Glomerular visceral epithelial cell (primary cell): ENCODE data around the gene SLCO2B1.

Experiments used
- DNase-seq: peaks from one replicate; pipeline ENCODE4 v3.0.0-alpha.2; 2016; ENCODE audit errors: extremely low spot score

The SLCO2B1 gene

DNA sequence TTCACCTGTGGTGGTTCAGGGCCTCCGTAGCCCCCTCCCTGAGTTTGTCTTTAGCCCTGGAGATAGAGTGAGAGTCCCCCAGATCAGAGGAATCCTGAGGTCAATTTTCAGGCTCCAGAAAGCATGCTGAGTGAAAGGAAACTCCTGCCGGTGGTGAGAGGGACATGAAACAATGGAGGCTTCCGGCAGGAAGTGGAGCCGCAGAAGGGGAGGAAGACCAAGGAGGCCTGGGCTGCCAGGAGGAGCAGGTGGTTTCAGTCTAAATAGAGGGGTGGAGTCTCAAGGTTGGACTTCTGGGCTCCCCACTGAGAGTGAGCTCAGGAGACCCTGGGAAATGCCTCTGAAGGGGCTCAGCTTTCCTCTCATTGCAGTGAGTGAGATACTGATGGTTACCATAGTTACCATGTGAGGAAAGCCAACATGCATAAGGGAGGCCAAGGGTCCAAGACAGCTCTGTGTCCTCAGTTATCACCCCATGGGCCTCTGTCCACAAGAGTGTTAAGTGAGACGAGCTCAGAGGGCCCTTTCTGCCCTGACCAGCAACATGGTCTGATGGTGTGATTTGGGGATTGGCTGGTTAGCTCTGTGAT lies 10.7 kb downstream of the SLCO2B1 start:
- DNase-seq: no peak

DNA sequence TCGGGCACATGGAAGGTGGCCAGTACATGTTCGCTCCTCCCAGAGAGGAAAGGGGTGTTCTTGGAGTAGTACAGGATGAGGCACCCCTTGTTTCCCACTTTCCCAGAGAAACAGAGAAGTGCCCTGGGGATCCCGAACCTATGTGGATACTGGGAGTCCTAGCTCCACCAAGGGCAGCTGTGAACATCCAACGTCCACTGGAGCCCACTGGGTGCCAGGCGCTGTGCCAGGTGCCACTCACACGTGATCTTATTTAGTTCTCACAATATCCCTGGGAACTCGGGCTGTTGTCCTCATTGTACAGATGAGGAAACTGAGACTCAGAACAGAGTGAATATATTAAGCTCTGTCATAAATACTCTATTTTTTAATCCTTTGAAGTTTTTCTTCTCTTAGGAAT lies 12.0 kb downstream of the SLCO2B1 start:
- no peak for DNase-seq

DNA sequence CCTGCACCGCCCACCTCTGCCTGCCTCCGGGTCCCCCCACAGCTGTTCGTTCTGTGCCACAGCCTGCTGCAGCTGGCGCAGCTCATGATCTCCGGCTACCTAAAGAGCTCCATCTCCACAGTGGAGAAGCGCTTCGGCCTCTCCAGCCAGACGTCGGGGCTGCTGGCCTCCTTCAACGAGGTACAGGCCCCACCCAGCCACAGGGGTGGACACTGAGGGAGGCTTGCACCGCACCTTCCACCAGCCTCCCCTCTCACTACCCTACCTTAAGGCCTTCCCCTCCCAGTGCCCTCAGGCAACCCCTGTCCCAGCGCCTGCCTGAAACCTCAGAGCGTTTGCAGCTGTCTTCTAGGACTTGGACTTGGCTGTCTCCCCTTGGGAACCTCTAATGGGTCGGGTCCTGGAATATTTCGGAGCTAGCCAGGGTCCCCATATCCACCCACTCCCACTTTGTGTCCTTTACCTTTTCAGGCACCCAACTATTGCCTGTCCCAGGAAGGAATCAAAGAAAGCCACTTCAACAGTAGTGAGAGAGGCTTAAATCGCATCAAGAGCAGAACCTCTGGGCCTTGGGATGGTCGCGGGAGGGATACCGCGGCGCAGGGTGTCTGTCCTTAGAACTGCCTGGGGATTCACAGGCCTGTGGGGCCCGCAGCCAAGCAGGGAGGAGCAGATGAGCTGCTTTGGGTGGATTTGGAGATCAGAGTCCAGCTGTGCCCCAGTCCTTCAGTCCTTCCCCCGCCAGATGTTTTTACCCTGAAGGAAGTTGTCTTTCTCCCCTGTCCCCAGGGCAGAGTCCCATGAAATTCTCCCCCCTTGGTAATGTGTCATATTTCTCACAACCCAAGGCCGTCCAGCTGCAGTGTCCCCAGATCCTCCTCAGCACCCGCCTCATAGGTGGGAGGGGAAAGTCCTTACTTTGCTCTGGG lies 13.3 kb downstream of the SLCO2B1 start:
- no peak for DNase-seq

DNA sequence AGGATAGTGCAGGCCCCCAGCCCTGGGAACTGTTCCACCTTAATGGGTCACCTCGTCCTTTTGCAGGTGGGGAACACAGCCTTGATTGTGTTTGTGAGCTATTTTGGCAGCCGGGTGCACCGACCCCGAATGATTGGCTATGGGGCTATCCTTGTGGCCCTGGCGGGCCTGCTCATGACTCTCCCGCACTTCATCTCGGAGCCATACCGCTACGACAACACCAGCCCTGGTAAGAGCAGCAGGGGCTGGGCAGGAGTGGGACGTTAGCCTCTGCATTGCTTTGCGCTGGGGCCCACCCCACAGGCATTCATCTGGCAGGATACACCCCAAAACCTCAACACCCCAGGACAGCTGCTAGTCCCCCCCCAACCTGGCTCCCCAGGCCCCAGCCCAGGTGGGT lies 14.8 kb downstream of the SLCO2B1 start:
- no peak for DNase-seq

DNA sequence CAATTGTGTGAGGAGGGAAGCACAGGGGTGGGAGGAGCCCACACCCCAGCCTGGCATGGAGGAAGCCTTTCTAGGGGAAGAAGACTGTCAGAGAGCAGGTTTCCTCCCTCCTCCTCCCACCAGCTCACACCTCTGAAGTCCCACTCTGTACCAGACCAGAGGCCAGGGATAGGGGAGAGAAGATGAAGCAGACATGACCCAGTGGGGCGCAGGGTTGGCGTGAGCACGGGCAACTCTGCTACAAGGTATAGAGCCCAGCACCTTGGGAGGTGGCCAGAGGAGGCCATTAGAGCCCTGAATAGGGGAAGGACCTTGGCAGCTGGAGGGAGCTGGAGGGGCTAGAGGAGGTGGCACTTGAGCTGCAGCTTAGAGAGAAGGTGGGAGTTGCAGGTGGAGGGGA lies 15.9 kb downstream of the SLCO2B1 start:
- no peak for DNase-seq

DNA sequence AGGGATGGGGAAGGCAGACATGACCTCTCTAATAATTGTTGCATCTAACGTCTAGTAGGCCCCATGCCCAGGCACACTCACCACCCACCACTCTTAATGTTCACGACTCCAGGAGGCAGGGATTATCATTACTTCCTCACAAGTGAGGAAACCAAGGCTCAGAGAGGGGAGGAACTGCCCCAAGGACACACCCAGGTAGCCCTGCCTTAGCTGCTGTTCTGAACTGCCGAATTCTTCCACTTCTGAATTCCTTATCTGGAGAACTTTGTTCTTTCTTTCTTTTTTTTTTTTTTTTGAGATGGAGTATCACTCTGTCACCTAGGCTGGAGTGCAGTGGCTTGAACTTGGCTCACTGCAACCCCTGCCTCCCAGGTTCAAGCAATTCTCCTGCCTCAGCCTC lies 16.7 kb downstream of the SLCO2B1 start:
- no peak for DNase-seq

DNA sequence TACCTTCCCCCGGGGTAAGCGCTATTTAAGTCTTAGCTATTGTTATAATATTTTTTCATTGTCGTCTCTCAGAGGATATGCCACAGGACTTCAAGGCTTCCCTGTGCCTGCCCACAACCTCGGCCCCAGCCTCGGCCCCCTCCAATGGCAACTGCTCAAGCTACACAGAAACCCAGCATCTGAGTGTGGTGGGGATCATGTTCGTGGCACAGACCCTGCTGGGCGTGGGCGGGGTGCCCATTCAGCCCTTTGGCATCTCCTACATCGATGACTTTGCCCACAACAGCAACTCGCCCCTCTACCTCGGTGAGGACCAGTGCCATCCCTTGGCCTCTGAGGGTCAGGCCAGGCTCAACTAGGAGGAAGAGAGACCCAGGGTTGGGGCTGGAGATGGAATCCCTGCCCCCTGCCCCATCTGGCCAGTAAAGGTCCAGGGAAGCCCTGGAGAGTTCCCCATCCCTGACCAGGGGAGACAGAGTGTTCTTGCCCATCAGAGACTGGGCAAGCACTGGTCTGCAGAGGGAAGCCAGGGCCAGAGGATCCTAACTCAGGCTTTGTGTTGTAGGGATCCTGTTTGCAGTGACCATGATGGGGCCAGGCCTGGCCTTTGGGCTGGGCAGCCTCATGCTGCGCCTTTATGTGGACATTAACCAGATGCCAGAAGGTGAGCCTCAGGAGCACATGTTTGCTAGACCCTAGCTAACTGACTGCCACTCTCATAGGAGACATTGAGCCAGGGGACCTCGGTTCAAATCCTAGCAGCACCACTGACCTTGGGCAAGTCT lies 18.4 kb downstream of the SLCO2B1 start:
- DNase-seq: no peak

DNA sequence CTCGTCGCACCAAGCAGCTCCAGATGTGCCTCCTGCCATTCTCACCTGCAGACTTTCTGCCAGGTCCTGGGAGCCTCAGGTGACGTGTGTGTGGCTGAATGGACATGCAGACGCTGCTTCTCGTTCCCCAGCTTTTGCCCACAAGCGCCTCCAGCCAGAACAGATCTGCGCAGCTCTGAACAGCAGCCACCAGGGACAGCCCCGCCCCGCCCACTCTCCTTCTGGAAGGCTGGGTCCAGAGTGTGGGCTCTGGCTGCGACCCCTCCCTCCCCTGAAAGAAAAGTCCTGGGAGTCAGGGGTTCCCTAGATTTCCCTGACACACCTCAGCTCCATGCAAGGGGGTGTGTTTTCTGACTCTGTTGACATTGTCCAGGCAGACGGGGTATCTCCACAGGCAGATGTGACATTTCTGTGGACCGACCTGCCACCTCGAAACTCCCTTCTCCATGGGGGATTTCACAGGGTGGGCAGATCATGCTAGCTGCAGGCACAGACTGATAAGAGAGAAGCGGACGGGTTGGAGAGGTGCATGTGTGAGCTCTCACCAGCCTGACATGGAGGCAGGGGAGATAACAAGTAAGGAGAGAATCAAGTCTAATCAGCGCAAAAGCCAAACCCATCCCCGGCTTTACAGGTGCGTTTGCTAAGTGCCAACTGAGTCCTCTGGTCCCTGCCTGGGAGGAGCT lies 19.8 kb downstream of the SLCO2B1 start:
- no peak for DNase-seq

DNA sequence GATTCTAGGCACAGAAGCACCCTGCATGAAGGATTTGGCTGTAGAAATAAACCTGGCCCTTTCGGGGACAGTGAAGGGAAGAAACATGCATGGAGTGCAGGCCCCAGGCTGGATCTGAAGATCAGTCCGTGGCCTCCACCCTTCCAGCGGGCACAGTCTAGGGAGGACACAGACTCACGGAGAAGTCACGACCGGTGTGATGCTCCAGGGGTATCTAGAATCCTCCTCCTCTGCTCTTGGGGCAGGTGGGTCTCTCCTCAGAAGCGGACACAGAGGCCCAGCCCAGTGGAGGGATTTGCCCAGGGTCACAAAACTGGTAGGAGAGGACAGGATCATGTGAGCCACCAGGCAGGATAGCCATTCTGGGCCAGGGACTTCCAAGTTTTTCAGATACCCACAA lies 22.4 kb downstream of the SLCO2B1 start:
- no peak for DNase-seq

DNA sequence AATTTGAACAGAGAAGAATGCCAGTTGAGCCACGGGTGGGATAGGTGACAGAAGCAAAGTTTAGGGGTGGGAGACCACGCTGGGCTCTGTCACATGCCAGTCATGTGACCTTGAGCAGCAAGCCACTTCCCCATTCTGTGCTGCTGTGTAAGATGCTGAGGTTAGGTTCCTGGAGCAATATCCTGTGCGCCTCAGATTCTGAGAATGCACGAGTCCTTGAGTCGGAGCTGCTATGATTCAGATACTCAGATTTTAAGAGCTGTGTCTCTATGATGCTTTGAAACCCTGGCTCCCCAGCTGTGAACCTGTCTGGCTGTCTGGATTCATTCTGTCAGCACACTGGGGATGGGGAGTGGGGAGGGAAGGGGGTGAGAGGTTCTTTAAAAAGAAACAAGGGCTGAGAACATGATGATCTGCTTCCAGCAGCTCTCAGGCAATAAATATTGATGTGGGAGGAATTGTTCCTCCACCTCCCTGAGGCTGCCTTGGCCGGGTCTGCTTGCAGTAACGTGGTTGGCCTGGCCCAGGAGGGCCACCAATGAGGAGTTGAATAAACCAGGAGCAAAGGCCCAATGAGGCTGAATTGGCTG lies 24.0 kb downstream of the SLCO2B1 start:
- no peak for DNase-seq

DNA sequence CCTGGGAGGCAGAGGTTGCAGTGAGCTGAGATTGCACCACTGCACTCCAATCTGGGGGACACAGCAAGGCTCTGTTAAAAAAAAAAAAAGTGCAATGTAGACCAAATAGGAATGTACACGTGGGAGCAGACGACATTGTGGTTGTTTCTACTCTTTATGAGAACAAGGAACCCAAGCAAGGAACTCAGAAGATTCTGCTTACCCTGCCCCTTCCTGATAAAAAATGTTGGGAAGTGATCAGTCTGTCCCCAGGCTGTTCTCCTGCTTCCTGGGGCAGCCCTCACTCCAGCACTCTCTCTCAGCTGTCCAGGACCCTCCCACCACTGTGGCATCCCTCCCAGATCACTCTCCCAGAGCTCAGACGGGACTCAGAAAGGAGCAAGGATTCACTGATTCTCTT lies 31.8 kb downstream of the SLCO2B1 start:
- DNase-seq: no peak

DNA sequence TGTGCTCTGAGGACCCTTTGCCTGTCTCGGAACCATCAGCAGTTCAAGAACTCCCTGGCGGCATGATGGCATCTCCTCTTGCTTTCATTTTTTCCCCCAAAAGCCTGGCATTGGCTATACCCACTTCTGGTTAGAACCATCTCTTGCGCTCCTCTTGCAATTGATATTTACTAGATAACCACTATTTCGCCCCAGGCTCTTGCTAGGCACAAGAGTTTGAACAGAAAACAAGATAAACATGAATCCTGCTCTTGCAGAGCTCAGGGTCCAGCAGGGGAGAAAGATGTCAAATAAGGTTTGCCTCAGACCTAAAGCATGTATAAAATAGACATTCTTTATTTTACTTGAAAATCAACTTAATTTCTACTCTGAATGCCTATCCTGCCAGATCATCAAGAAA lies 33.1 kb downstream of the SLCO2B1 start:
- DNase-seq: no peak

DNA sequence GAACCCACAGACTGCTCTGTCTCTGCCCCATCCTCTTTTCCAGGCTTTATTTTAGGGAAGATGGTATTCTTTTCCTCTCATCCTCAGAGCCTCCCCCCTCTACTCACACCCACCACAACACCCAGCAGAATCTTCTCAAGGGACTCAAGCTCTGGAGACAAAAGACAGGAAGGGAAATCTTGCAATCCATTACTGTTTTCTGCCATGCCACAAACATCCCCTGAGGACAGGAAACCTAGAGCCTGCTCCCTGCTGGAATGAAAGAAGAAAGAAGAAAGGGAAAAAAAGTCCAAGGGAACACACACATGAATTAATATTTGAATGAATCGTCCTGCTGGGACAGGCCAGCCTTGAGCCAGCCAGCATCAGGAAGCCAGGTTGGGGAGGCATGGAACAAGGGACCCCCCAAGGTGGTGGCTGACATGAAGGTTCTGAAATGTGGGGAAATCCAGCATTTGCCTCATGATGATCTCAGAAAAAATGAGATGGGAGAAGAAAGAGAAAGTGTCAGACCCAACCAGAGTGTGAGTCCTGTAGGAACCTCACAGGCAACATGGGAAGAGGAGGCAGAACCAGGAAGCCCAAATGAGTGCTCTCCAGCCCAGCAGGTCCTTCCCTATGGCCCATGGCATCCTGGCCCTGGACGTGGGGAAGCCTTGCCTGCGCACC lies 34.0 kb downstream of the SLCO2B1 start:
- DNase-seq: no peak

DNA sequence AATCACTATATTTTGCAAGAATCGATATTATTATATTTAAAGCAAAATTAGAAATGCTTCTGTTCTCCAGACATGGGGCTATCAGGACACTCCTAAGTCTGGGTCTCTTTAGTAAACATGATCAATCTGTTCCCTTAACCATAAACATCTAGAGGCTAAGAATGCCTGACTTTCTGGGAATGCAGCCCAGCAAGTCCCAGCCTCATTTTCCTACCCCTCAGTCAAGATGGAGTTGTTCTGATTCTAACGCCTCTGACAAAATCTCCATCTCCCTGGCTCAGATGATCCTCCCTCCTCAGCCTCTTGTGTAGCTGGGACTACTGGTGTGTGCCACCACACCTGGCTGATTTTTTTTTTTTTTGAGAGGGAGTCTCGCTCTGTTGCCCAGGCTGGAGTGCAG lies 35.0 kb downstream of the SLCO2B1 start:
- DNase-seq: no peak

DNA sequence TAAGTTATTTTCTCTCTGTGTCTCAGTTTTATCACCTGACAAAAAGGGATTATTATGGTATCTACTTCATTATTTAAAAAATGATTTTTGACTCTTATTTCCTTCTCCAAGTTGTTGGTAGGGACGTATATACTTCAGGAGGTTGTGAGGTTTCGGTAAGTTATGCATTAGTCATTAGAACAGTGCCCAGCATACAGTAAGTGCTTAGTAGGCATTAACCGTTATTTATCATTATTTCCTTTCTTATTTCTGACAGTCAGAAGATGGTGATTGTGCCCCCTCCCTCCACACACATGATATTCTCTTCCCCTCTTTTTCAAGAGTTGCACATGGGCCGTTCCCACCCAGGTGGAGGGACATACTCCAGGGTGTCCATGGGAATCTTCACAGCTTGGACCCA lies 36.1 kb downstream of the SLCO2B1 start:
- no peak for DNase-seq

DNA sequence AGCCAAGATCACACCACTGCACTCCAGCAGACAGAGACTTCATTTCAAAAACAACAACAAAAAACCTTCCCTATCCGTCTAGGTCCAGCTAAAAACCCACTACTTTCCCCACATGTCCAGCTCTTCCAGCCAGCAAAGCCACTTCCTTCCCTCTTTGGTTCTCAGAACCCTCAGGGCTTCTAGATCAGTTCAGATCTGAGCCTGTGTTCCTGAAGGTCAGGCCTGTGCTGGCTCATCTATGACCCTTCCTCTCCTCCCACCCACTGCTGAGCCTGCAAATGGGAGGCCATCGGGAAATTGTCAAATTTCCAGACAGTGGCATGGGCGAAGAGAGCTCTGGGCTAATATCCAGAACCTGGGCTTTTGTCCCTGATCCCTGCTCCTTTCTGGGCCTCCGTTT lies 37.8 kb downstream of the SLCO2B1 start:
- DNase-seq: no peak

DNA sequence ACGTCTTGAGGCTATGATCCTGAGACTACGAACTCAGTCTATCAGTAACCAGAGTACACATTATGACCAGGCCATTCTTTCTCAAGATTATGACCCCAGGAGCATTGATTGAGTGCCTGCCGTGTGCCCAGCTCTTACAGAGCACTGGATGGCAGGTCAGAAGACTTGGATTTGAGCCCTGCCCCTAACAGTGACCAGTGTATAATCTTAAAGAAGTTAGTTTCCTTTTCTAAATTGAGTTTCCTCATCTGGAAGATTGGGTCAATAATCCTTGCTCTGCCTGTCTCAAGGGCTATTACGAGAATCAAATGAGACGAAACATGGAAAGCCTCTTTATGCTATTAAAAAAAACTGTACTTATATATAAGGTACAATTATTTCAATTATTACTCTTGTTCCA lies 38.2 kb downstream of the SLCO2B1 start:
- no peak for DNase-seq

DNA sequence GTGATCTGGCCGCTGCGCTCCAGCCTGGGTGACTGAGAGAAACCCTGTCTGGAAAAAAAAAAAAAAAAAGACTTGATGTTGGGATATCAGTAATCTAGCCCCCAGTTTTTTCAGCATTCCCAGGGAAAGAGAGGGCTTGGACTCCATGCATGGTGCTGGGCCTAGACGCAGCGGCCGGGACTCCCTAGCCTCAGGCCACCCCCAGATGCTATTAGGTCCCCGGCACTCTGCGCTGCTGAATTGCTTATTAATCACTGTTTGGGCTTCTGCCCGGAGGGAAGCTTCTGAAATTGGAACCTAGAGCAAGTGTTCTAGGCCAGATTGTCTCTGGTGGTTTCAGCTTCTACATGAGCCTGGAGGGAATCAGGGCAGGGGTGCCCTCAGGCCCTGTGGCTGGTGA lies 39.0 kb downstream of the SLCO2B1 start:
- no peak for DNase-seq

DNA sequence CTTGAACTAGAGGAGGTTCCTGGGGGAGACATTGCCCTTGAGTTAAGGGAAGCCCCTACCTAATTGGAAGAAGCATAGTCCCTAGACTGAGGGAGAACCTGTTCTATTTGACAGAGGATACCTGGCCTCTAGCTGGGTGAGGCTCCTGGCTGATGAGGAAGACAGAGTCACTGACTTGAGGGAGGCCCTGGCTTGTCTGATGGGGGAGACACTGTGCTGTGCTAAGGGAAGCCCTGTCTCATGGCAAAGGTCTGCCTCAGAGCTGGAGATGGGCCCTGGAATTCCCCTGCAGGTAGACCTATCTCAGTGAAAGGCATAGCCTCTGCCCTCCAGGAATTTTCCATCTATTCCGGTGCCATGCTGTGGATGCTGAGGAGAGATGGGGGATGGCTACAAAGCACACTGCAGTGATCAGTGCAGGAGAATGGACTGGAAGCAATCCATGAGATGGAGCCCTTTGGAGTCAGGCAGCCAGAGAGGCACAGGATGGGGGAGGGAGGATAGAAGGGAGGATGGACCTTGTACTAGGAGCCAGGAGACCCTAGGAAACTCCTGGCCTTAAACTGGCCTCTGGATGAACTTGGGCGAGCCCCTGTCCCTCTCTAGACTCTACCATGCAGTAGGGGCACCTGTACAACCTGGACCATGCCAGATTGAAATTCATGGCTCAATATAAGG lies 39.9 kb downstream of the SLCO2B1 start:
- DNase-seq: no peak

DNA sequence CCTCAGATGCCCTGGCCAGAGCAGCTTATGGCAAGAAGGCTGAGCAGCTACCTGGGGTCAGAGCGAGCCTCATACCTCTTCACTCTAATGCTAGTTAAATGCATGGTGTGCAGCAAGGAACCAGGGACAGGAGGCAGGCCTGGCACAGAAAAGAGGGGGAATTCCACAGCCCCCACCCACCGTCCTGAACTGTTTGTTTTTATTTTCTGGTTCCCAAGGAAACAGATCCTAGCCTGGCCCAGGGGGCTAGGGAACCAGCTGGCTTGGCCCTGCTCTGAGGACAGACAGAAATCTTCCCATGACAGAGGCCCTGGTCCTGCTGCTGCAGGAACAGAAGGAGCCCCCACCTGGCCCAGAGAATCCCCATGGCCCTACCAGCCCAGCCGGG lies 40.4 kb downstream of the SLCO2B1 start:
- DNase-seq: peak; percentile 9

DNA sequence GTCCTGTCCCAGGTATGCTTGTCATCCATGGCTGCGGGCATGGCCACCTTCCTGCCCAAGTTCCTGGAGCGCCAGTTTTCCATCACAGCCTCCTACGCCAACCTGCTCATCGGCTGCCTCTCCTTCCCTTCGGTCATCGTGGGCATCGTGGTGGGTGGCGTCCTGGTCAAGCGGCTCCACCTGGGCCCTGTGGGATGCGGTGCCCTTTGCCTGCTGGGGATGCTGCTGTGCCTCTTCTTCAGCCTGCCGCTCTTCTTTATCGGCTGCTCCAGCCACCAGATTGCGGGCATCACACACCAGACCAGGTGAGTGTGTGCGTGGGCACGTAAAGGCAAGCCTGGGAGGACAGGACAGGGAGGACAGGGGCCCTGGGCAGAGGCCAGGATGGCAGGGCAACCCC lies 42.4 kb downstream of the SLCO2B1 start:
- no peak for DNase-seq
